SH-SY5Y (cell line): ENCODE results near the gene URM1.

Experiments used
- GATA2 ChIP-seq: IDR thresholded peaks from 2 replicates; pipeline ENCODE4 v1.6.1; 2011; ENCODE audit warnings: mild to moderate bottlenecking, low read depth, low read length
- GATA3 ChIP-seq: IDR thresholded peaks from 2 replicates; pipeline ENCODE4 v1.6.1; 2011; ENCODE audit warnings: low read depth, mild to moderate bottlenecking, low read length, moderate library complexity

GRCh38 chr9:128370367-128370751 lies 815 bp upstream of the URM1 start:
- TF ChIP-seq GATA2 (no peak), GATA3 (no peak)
